ENCODE data around the gene GALNT3. TPM values are rescaled to one million over a fixed set of nuclear protein-coding genes. Genes with fewer than 3 reads are reported as not detected.

Gene GALNT3
- total RNA-seq = 10 to 100 TPM; 13.4 to 16.6 TPM
- polyA plus RNA-seq (ENCODE audit: insufficient read depth, low read depth, low replicate concordance) = 45.0 TPM
- long read RNA-seq, donor 1 = 0 reads
- long read RNA-seq, donor 2 = 0 reads

- TF ChIP-seq CTCF (IDR thresholded peaks at IDR 0.05) (no peak), POLR2A (IDR thresholded peaks at IDR 0.05) (no peak)
- Histone ChIP-seq H3K36me3 (ENCODE audit: low read depth, missing control alignments) (no peaks in the 10 kb centered on the region), H3K9me3 (no peaks in the 10 kb centered on the region), H3K4me1 (no peaks in the 10 kb centered on the region), H3K4me3 (peak within 1 kb of the TSS; percentile 44 to 68), H3K27me3 (no peaks in the 10 kb centered on the region), H3K27ac (no peak within 1 kb of the TSS)
- intact Hi-C loops (cut with DNase I; ENCODE audit: low total_unique reads) = no loop called here
- DNase-seq = peak; percentile 46
- 2 to 20% methylated on average over 1 to 43 of the region's 70 CpGs for WGBS, 2 donors
Observed at GRCh38 chr2:165793779-165794535, at the start of gene GALNT3. TSS of gene GALNT3 (minus strand) at chr2:165794247. CDS start at chr2:165770700, 23,547 bp downstream.

GRCh38 chr2:165843351-165843750, 49.3 kb upstream of the GALNT3 start:
- intact Hi-C loops (cut with DNase I; ENCODE audit: low total_unique reads) = no loop called here
- H3K27me3 ChIP-seq = no peaks in the 10 kb centered on the region
- no peaks in the 10 kb centered on the region for H3K9me3 ChIP-seq
- no peak overlapping the region for H3K27ac ChIP-seq
- WGBS, 2 donors = 73 to 92% methylated on average over 1 of the region's 1 CpG
- DNase-seq = no peak
- H3K4me3 ChIP-seq = no peak overlapping the region
- TF ChIP-seq CTCF (IDR thresholded peaks at IDR 0.05) (no peak), POLR2A (IDR thresholded peaks at IDR 0.05) (no peak)
- H3K36me3 ChIP-seq (ENCODE audit: low read depth, missing control alignments) = no peaks in the 10 kb centered on the region
- no peaks in the 10 kb centered on the region for H3K4me1 ChIP-seq

GRCh38 chr2:165840333-165840958, 46.4 kb upstream of the GALNT3 start:
- TF ChIP-seq POLR2A (IDR thresholded peaks at IDR 0.05) (no peak), CTCF (IDR thresholded peaks at IDR 0.05) (no peak)
- Histone ChIP-seq H3K4me1 (no peaks in the 10 kb centered on the region), H3K9me3 (no peaks in the 10 kb centered on the region), H3K27me3 (no peaks in the 10 kb centered on the region), H3K4me3 (no peak overlapping the region), H3K27ac (no peak overlapping the region), H3K36me3 (ENCODE audit: low read depth, missing control alignments) (no peaks in the 10 kb centered on the region)
- intact Hi-C loops (cut with DNase I; ENCODE audit: low total_unique reads) = no loop called here
- no peak for DNase-seq

- TF ChIP-seq CTCF (IDR thresholded peaks at IDR 0.05) (no peak), POLR2A (IDR thresholded peaks at IDR 0.05) (no peak)
- DNase-seq = no peak
- intact Hi-C loops (cut with DNase I; ENCODE audit: low total_unique reads) = no loop called here
- Histone ChIP-seq H3K36me3 (ENCODE audit: low read depth, missing control alignments) (no peaks in the 10 kb centered on the region), H3K4me3 (no peak overlapping the region), H3K4me1 (no peaks in the 10 kb centered on the region), H3K27me3 (no peaks in the 10 kb centered on the region), H3K27ac (no peak overlapping the region), H3K9me3 (no peaks in the 10 kb centered on the region)
- 93 to 100% methylated on average over 2 of the region's 2 CpGs for WGBS, 2 donors
Observed at GRCh38 chr2:165839610-165840009, 45.6 kb upstream of the GALNT3 start.
